Measurements from ENCODE around the gene ATP12A.

DNA sequence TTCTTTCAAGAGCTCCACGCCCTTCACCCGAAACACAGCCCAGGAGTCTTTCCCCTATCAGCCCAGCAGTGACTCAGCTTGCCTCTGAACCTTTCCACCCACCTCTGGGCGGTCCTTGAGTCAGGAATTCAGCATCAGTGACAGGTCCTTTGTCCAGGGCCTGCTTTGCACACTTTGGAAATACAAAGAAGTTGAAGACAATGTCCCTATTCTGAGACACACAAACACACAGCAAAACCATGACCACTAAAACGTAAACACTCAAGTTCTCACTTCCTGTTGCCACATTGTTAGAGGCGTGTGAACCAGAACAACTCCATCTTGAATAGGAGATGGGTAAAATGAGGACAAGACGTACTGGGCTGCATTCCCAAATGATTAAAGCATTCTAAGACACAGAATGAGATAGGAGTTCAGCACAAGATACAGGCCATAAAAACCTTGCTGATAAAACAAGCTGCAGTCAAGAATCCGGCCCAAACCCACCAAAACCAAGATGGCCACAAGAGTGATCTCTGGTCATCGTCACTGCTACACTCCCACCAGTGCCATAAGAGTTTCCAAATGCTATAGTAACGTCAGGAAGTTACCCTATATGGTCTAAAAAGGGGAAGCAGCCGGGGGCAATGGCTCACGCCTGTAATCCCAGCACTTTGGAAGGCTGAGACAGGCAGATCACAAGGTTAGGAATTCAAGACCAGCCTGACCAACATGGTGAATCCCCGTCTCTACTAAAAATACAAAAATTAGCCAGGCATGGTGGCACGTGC lies 49.2 kb upstream of the ATP12A start:
- TF ChIP-seq CTCF (IDR thresholded peaks at IDR 0.05) (no peak), POLR2A (IDR thresholded peaks at IDR 0.05) (no peak)

Measured in vagina (tissue), 2 donors.